Hepatocyte (in vitro differentiated cells): Measurements from ENCODE around the gene ZDHHC4. TPM values are rescaled to one million over a fixed set of nuclear protein-coding genes. Genes with fewer than 3 reads are reported as not detected.

ENCODE experiments used
- DNase-seq: peaks from one replicate; pipeline ENCODE4 v3.0.0-alpha.2; 2016; ENCODE audit warnings: low spot score
- H2AFZ ChIP-seq: fragments of 200-600 bp; sonication (generic); 2 replicates; pipeline ENCODE4 v1.6.0; 2016; ENCODE audit warnings: antibody characterized with exemption, mild to moderate bottlenecking
- H3K27ac ChIP-seq: fragments of 200-600 bp; sonication (generic); 2 replicates; pipeline ENCODE4 v1.5.1; 2016; ENCODE audit warnings: mild to moderate bottlenecking
- H3K27me3 ChIP-seq: fragments of 200-600 bp; sonication (generic); 2 replicates; pipeline ENCODE4 v1.6.1; 2016
- H3K36me3 ChIP-seq: fragments of 200-600 bp; sonication (generic); replicated peaks from 2 replicates; pipeline ENCODE4 v1.5.1; 2016; ENCODE audit warnings: low read depth; ENCODE audit not compliant: insufficient read depth
- H3K4me1 ChIP-seq: fragments of 200-600 bp; sonication (generic); 2 replicates; pipeline ENCODE4 v1.5.1; 2016; ENCODE audit warnings: mild to moderate bottlenecking, moderate library complexity; ENCODE audit not compliant: insufficient read depth
- H3K4me2 ChIP-seq: fragments of 200-600 bp; sonication (generic); 2 replicates; pipeline ENCODE4 v1.6.0; 2016
- H3K4me3 ChIP-seq: fragments of 200-600 bp; sonication (generic); 2 replicates; pipeline ENCODE4 v1.5.1; 2016; ENCODE audit warnings: mild to moderate bottlenecking
- H3K79me2 ChIP-seq: fragments of 200-600 bp; sonication (generic); 2 replicates; pipeline ENCODE4 v1.6.0; 2017; ENCODE audit warnings: mild to moderate bottlenecking
- H3K9me2 ChIP-seq: fragments of 200-600 bp; sonication (generic); replicated peaks from 2 replicates; pipeline ENCODE4 v1.6.0; 2017; ENCODE audit warnings: mild to moderate bottlenecking; ENCODE audit not compliant: insufficient read depth
- H3K9me3 ChIP-seq: fragments of 200-600 bp; sonication (generic); 2 replicates; pipeline ENCODE4 v1.5.1; 2016; ENCODE audit warnings: low read depth, mild to moderate bottlenecking
- H4K20me1 ChIP-seq: fragments of 200-600 bp; sonication (generic); 2 replicates; pipeline ENCODE4 v1.6.0; 2016; ENCODE audit warnings: mild to moderate bottlenecking; ENCODE audit not compliant: insufficient read depth, poor library complexity, severe bottlenecking
- EZH2 ChIP-seq: fragments of 200-600 bp; sonication (generic); IDR thresholded peaks from 2 replicates; pipeline ENCODE4 v1.6.1; 2016; ENCODE audit warnings: antibody characterized with exemption, mild to moderate bottlenecking, borderline replicate concordance
- EZH2phosphoT487 ChIP-seq: fragments of 200-600 bp; sonication (generic); IDR thresholded peaks from one replicate; pipeline ENCODE4 v1.6.1; 2018; ENCODE audit warnings: antibody characterized with exemption, mild to moderate bottlenecking, low read depth, moderate library complexity; ENCODE audit not compliant: unreplicated experiment, severe bottlenecking
- WGBS: methylation state at CpG from one replicate; pipeline ENCODE4 v1.1.6; 2016; ENCODE audit warnings: low lambda C conversion rate; ENCODE audit errors: missing lambda C conversion rate; 5-methylcytosine and 5-hydroxymethylcytosine counted together
- polyA plus RNA-seq: library from polyadenylated mRNA; unstranded; fragments of >200 nt; fragmentation: Nextera tagmentation; extraction: Ambion mirVana; gene quantifications from 2 replicates; pipeline ENCODE4 v1.2.1, GENCODE V29; 2016
- total RNA-seq: library from RNA; depleted of rRNA; stranded (reverse); fragments of >200 nt; gene quantifications from 2 replicates; pipeline ENCODE4 v1.2.3, GENCODE V29; 2014
- TF ChIP-seq, protein P1 (sequence below): fragments of 200-600 bp; sonication (generic); IDR thresholded peaks from 2 replicates; pipeline ENCODE4 v1.5.1; 2016; ENCODE audit warnings: antibody characterized with exemption, mild to moderate bottlenecking; ENCODE audit not compliant: poor library complexity

Gene ZDHHC4
- total and polyA plus RNA-seq, 2 experiments from 2014 or later = 60.4 to 109 TPM

DNA sequence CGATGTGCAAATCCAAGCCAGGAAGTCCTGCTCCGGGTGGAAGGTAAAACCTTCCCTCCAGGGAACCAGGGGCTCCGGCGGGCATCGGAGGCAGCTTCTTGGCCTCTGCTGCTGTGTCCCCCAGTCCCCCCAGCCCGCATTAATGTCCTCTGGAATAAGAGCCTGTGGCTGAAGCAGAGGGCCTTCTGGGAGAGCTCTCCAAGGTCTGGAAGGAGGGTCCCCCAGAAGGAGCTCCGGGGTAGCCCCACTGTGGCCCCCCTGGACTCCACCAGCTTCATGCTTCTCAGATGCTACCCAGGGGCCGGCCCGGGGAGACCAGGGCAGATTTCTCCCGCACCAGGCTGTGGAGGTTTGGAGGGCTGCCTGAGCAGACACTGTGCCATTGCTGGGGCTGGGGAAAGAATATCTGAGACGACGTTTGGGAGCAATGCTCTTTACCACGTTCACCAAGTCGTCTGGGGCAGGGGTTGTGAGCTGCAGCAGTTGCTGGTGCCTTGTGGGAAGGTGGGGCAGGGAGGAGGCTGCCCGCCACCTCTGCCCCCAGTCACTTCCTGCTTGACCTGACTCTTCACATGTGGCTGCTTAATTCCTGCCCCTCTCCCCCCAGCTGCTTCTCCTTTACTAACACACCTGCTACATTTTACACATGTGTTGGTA, 46.5 kb downstream of the ZDHHC4 start:
- H3K4me3 ChIP-seq = no peak overlapping the region
- H3K27me3 ChIP-seq = no peaks in the 10 kb centered on the region
- DNase-seq = no peak
- no peaks in the 10 kb centered on the region for H3K79me2 ChIP-seq
- H3K4me2 ChIP-seq = no peak overlapping the region
- H4K20me1 ChIP-seq = no peaks in the 10 kb centered on the region
- no peaks in the 10 kb centered on the region for H3K36me3 ChIP-seq
- H3K9me2 ChIP-seq = no peaks in the 10 kb centered on the region
- TF ChIP-seq, protein P1, sequence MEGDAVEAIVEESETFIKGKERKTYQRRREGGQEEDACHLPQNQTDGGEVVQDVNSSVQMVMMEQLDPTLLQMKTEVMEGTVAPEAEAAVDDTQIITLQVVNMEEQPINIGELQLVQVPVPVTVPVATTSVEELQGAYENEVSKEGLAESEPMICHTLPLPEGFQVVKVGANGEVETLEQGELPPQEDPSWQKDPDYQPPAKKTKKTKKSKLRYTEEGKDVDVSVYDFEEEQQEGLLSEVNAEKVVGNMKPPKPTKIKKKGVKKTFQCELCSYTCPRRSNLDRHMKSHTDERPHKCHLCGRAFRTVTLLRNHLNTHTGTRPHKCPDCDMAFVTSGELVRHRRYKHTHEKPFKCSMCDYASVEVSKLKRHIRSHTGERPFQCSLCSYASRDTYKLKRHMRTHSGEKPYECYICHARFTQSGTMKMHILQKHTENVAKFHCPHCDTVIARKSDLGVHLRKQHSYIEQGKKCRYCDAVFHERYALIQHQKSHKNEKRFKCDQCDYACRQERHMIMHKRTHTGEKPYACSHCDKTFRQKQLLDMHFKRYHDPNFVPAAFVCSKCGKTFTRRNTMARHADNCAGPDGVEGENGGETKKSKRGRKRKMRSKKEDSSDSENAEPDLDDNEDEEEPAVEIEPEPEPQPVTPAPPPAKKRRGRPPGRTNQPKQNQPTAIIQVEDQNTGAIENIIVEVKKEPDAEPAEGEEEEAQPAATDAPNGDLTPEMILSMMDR = no peak
- TF ChIP-seq EZH2 (no peak), EZH2phosphoT487 (no peak)
- no peak overlapping the region for H2AFZ ChIP-seq
- no peak overlapping the region for H3K27ac ChIP-seq
- no peaks in the 10 kb centered on the region for H3K4me1 ChIP-seq
- WGBS = 93% methylated on average over 15 of the region's 15 CpGs
- H3K9me3 ChIP-seq = no peaks in the 10 kb centered on the region

DNA sequence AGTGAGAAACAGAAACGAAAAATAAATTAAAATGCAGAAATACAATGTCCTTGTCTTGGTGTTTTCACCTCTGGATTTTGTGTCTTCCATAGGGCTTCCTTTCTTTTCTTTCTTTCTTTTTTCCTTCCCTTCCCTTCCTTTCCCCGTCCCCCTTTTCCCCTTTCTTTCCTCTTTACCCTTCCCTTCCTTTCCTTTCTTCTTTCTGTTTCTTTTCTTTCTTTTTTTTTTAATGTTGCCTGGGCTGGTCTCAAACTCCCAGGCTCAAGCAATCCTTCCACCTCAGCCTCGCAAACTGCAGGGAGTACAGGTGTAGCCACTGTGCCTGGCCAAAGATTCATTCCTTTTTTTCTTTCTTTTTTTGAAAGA, 47.0 kb downstream of the ZDHHC4 start:
- Histone ChIP-seq H3K79me2 (no peaks in the 10 kb centered on the region), H3K27ac (no peak overlapping the region), H3K9me2 (no peaks in the 10 kb centered on the region), H2AFZ (no peak overlapping the region), H3K4me1 (no peaks in the 10 kb centered on the region), H3K9me3 (no peaks in the 10 kb centered on the region), H3K36me3 (no peaks in the 10 kb centered on the region), H3K4me2 (no peak overlapping the region), H3K27me3 (no peaks in the 10 kb centered on the region), H4K20me1 (no peaks in the 10 kb centered on the region), H3K4me3 (no peak overlapping the region)
- no peak for DNase-seq
- TF ChIP-seq EZH2phosphoT487 (no peak), EZH2 (no peak)
- TF ChIP-seq, protein P1 = no peak
- 90% methylated on average over 2 of the region's 3 CpGs for WGBS

DNA sequence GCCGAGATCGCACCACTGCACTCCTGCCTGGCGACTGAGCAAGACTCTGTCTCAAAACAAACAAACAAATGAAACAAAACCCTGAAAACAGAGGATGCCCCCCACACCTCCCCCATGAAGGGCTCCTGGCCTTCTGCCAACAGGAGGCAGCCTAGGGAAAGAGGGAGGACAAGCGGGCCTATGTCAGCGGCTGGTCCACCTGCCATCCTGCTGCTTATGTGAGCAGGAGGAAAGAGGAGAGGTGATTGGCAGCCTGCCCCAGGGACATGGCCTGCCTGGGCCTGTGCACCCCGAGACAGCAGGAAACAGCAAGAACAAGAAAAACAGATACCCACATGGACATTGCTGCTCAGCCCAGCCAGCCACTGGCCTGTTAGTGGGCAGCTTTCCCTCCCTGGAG, 50.8 kb downstream of the ZDHHC4 start:
- WGBS = 83% methylated on average over 6 of the region's 6 CpGs
- TF ChIP-seq, protein P1 = no peak
- TF ChIP-seq EZH2 (no peak), EZH2phosphoT487 (no peak)
- Histone ChIP-seq H3K9me3 (no peaks in the 10 kb centered on the region), H2AFZ (no peak overlapping the region), H3K4me3 (no peak overlapping the region), H3K4me1 (no peaks in the 10 kb centered on the region), H3K9me2 (no peaks in the 10 kb centered on the region), H3K27ac (no peak overlapping the region), H3K27me3 (no peaks in the 10 kb centered on the region), H3K36me3 (no peaks in the 10 kb centered on the region), H3K79me2 (no peaks in the 10 kb centered on the region), H4K20me1 (no peaks in the 10 kb centered on the region), H3K4me2 (no peak overlapping the region)
- DNase-seq = no peak
